Stimulated activated naive CD4-positive, alpha-beta T cell treated with Interleukin-2 at 50 U/mL for 16 hours (primary cell): ENCODE results near the gene LYRM4.

Source experiments
- DNase-seq: peaks from one replicate; lab custom pipeline; 2025; lab: John Stamatoyannopoulos, UW

Gene LYRM4

GRCh38 chr6:5098501-5099270 lies 162.1 kb downstream of the LYRM4 start:
- DNase-seq: no peak

DNA sequence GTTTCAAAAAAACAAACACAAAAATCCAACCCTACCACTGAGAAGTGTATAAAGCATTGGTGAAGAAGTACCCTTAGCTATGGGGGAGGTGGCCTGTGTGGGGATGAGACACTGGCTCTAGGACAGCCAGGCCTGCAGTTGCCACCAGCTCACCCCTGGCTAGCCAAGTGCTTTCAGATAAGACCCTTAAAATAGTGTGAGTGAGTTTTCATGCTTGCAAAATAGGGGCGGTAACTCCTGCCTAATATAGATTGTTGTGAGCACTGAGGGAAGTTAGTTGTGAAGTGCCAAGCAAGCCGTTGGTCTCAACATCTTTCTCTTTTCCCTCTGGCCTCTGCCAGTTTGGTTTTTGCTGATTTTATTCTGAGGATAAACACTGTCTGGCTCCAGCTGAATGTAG lies 164.3 kb downstream of the LYRM4 start:
- no peak for DNase-seq

DNA sequence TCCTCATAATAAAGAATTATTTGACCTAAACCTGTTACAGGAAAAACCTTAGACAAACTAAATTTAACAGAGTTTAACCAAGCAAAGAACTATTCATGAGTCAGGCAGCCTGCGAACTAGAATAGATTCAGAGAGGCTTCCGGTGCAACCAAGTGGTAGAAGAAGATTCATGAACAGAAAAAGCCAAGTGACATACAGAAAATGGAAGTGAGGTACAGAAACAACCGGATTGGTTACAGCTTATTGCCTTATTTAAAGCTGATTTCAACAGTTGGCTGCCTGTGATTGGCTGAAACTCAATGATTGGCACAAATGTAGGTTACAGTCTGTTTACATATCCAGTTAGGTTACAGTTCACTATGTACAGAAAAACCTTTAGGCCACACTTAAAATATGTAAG lies 165.5 kb downstream of the LYRM4 start:
- no peak for DNase-seq

DNA sequence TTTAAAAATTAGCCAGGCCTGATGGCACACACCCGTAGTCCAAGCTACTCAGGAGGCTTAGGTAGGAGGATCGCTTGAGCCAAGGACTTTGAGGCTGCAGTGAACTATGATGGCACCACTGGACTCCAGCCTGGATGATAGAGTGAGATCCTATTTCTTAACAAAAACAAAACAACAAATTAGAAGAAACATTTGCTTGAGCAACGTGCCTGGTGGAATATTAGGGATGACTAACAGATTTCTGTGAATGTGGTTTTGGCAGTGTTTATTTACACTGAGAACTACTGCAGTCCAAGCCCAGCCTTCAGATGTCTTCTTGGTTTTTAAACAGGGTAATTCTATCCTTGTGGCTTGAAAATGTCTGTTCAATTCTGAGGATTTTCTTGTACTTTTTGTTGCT lies 166.4 kb downstream of the LYRM4 start:
- DNase-seq: no peak

DNA sequence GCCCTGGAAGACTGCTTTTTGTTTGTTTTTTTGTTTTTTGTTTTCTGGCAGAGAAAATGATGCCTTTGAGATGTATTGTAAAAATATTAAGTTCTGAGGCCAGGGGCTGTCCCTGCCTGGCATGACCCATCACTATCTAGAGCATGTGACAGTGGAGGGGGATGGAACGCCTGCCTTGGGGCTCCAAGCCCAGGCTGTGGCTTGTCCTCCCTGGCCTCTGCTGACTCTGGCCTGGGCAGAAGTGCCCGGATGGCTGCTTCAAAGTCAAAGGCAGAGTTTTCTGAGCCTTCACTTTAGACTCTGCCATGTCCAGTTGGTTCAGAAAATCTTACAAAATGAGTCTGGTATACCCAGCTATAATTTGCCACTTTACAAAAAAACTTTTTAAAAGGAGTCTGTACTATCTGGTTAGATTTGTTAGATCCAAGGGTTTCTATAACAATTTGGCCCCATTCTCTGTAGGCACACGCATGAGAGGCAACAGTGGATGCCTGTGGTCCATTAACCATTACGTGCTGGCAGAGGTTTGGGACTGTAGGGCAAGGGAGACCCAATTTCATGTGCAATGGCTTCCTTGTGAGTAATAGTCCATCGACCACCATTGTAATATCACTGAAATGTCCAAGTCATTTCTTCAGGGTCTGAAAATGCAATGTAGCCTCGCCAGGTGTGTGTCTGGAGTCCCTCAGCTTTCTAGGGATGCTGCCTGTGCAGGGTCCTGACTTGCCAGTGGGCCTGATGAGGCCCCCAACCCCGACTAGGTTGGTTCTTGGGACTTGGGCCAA lies 167.3 kb downstream of the LYRM4 start:
- no peak for DNase-seq

- DNase-seq: no peak
Measured at GRCh38 chr6:5091210-5092069, 169.3 kb downstream of the LYRM4 start.

GRCh38 chr6:5090603-5091002 lies 170.1 kb downstream of the LYRM4 start:
- no peak for DNase-seq

- DNase-seq: no peak
Measured at GRCh38 chr6:5089481-5090438, 171.0 kb downstream of the LYRM4 start.

DNA sequence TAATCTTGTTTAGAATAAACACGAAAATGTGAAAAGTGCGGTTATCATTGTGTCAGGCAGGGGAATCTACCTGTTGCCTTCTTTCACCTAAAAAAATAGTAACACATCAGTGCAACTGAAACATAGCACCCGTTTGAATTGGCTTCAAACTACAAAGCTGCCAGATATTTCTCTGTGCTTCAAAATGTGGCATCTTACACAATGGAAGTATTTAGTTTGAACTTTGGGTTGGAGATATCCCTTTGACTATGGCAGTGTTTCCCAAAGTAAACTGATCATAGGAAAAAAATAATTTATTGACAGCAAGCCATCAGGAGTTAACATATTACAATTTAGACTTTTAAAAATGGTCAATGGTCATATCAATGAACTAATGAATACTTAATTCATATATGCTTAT lies 172.0 kb downstream of the LYRM4 start:
- no peak for DNase-seq

DNA sequence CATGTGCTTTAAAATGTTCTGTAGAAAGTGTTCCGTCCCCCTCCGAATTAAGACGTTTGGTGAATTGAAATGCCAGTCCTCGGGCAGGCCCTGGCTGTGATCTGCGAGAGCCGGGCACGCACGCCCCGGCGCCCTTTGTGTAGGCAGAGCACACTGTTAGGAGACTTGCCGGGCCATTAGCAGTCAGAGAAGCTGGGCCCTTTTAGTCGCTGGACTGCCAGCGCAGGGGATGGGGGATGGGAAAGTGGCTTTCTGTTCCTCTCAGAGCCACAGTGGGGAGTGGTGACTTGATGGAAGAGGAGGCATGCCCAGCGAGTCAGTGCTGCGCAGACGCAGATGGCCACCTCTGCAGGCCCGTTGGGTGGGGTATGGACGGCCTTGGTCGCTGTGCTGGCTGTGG lies 173.4 kb downstream of the LYRM4 start:
- no peak for DNase-seq

DNA sequence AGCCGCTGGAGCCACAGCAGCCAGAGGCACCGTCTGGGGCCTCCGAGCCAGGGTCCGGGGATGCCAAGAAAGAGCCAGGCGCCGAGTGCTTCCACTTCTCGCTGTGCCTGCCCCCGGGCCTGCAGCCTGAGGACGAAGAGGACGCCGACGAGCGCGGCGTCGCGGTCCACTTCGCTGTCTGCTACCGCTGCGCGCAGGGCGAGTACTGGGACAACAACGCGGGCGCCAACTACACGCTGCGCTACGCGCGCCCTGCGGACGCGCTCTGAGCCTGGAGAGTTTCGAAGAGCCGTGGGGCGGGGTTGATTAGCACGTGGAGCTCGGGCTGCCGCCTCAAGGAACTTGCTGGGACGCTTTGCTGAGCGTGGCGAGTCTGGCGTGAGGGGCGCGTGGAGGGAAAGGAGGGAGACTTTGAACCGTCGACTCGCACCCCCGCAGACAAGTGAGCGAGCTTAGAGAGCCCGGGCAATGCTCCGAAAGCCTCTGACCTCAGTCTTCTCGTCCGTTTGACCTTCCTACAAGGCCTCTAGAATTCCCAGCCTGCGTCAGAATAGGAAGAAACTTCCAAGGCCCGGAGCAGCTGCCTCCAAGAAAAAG lies 174.4 kb downstream of the LYRM4 start:
- no peak for DNase-seq

DNA sequence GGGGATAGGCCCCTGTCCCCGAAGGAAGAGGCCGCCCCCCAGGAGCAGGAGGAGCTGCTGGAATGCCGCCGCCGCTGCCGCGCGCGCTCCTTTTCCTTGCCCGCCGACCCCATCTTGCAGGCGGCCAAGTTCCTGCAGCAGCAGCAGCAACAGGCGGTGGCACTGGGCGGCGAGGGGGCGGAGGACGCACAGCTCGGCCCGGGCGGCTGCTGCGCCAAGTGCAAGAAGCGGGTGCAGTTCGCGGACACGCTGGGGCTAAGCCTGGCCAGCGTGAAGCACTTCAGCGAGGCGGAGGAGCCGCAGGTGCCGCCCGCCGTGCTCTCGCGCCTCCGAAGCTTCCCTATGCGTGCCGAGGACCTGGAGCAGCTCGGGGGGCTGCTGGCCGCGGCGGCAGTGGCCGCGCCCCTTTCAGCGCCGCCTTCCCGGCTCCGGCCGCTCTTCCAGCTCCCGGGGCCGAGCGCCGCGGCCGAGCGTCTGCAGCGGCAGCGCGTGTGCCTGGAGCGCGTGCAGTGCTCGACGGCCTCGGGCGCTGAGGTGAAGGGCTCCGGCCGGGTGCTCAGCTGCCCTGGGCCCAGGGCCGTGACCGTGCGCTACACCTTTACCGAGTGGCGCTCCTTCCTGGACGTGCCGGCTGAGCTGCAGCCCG lies 175.0 kb downstream of the LYRM4 start:
- DNase-seq: no peak

DNA sequence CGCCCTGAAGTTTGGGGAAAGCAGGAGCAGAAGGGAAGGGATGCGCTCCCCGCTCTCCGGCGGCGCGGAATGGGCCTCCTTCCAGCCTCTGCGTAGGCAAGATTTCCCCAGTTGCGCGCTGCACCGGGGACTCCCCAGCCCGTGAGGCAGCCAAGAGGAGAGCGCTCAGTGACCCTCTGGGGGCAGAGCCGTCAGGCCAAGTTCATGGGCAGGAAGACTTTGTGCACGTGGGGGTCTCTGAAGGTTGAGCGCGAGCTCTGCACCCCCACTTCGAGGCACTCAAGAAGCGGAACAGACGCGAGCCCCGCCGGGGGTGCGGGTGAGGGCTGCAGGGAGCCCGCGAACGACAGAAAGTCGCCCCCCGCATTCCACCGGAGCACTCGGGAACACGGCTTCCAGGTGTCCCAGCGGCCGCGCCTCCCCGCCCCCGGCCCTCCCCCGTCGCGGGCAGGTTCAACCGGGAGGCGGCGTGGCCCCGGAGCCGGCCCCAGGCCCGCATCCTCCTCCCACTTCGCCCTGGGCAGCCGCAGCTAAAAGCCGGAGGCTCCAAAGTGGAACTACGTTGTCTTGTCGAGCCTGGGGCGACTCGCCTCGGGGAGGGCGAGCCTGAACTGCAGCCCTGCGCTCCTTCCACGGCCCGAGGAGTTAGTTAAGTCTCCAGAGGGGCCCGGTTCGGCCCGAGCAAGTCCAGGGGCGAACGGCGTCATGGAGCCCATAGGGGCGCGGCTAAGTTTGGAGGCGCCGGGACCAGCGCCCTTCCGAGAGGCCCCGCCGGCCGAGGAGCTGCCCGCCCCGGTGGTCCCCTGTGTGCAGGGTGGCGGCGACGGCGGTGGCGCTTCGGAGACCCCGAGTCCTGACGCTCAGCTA lies 175.7 kb downstream of the LYRM4 start, which contains the start of gene PPP1R3G:
TSS of gene PPP1R3G (plus strand) at position 561 of the 867 bp plus-strand sequence. CDS start at position 706, 145 bp downstream.
- no peak for DNase-seq

DNA sequence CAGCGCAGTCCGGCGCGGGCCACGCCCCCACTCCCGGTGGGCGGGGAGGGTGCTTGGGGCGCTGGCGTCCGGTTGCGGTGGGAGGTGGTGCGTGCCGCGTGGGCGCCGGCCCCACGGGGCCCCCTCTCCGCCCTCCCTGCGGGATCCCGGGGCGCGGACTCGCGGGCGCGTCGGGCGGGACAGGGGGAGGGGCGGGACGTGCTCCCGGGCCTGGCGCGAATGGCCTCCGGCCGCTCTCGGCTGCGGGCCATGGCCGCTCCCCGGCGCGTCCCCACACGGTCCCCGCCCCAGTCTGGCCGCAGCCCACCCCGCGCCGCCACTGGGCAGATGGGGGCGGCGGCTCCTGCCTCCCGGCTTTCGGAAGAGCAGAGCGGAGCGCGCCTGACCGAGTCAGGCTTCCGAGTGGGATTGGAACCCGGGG lies 176.4 kb downstream of the LYRM4 start:
- no peak for DNase-seq

- no peak for DNase-seq
Measured at GRCh38 chr6:5083813-5084359, 176.9 kb downstream of the LYRM4 start.

- no peak for DNase-seq
Measured at GRCh38 chr6:5083307-5083583, 177.5 kb downstream of the LYRM4 start.

- no peak for DNase-seq
Measured at GRCh38 chr6:5082487-5083306, 178.1 kb downstream of the LYRM4 start.

DNA sequence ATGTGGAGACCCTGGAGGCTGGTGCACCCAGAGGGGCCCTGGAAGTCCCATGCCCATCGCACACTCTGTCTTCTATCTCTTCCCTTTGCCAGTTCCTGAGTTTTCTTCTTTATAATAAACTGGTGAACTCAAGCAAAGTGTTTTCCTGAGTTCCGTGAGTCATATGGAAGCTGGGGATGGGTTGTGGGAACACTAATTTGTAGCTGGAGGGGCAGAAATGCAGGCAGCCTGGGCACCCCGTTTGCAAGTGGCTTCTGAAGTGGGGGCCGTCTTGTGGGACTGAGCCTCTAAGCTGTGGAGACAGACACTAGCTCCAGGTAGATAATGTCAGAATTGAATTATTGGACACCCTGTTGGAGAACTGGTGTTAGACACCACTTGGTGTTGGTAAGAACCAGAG lies 178.8 kb downstream of the LYRM4 start:
- no peak for DNase-seq
